ENCODE measurements around the gene EHD1. TPM values are rescaled to one million over a fixed set of nuclear protein-coding genes. Genes with fewer than 3 reads are reported as not detected.

Gene EHD1
- total RNA-seq, 1 donor from 2014 or later = 357 TPM

DNA sequence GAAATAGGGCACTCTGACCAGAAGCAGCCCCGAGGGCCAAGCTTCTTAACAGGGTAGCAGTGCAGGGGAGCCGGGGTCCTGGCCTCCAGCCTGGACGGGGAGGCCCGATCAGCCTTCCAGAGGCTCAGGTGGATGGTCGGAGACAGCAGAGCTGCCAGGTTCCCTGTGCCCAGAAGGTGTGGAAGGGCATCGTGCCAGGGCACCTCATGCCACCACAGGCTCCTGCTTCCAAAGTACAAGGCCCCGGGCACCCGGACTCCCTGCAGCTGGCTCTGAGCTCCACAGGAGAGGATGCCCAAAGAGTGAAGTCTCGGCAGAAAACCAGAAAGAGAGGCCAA, 14.3 kb downstream of the EHD1 start:
- Mint-ChIP-seq H3K4me1 (peaks cover 96% of the 10 kb centered on the region), H3K27ac (peak overlapping the region; percentile 92), H3K27me3 (no peaks in the 10 kb centered on the region), H3K9me3 (no peaks in the 10 kb centered on the region), H3K4me3 (peak overlapping the region; percentile 32), H3K36me3 (ENCODE audit: low read depth) (peaks cover 53% of the 10 kb centered on the region)
- ATAC-seq (ENCODE audit: low read depth) (no peak), DNase-seq (no peak)
- TF ChIP-seq, protein P1, sequence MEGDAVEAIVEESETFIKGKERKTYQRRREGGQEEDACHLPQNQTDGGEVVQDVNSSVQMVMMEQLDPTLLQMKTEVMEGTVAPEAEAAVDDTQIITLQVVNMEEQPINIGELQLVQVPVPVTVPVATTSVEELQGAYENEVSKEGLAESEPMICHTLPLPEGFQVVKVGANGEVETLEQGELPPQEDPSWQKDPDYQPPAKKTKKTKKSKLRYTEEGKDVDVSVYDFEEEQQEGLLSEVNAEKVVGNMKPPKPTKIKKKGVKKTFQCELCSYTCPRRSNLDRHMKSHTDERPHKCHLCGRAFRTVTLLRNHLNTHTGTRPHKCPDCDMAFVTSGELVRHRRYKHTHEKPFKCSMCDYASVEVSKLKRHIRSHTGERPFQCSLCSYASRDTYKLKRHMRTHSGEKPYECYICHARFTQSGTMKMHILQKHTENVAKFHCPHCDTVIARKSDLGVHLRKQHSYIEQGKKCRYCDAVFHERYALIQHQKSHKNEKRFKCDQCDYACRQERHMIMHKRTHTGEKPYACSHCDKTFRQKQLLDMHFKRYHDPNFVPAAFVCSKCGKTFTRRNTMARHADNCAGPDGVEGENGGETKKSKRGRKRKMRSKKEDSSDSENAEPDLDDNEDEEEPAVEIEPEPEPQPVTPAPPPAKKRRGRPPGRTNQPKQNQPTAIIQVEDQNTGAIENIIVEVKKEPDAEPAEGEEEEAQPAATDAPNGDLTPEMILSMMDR (IDR thresholded peaks at IDR 0.05) = no peak
- intact Hi-C loops (cut with micrococcal nuclease) = no loop called here
- ChIA-PET CTCF (interaction anchor here (1.8 to 13.8 kb wide), 3 partner anchors 13 to 23 kb away, joined by 9 to 213 read pairs (median 10); partner anchors contain the start of gene EHD1), POLR2A (interaction anchor here (1.6 to 27.6 kb wide), 4 partner anchors 11 to 253 kb away, joined by 5 to 1194 read pairs (median 334); partner anchors contain the start of genes EHD1, SF1 and ZNHIT2)

DNA sequence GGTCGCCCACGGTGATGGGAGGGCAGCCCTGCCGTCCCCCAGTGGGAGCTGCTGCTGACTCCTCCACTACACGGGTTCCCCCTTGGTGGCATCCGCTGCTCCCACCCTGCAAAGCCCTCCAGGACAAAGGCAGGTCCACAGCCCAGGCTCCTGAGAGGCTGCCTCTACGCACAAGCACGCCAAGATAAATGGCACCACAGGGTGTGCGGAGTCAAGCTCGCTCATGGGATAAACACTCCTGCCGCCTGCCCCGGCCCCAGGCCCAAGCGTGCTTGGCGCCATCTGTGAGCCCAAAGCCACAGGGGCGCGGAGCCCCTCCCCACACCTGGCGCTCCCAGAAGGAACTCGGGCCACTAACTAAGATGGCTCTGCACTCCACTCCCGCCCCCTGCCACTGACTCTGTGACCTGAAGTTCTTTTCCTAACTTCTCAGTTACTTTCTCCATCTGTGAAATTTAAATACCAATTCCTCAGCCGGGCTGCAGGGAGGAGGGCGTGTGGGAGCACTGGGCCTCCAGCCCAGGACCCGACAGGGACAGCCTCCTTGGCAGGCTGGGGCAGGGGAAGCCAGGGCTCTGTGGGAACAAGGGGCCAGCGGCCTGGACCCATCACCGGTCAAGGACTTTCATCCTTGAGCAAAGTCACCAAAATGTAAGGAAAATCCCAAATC, 14.9 kb downstream of the EHD1 start:
- H3K4me3 Mint-ChIP-seq = peak overlapping the region; percentile 32
- DNase-seq = no peak
- H3K27me3 Mint-ChIP-seq = no peaks in the 10 kb centered on the region
- ATAC-seq (ENCODE audit: low read depth) = no peak
- peaks cover 96% of the 10 kb centered on the region for H3K4me1 Mint-ChIP-seq
- ChIA-PET POLR2A (interaction anchor here (1.6 to 27.6 kb wide), 5 partner anchors 11 to 254 kb away, joined by 5 to 1194 read pairs (median 13); partner anchors contain the start of genes EHD1, SF1 and ZNHIT2), CTCF (interaction anchor here (13.8 kb wide), 1 partner anchor 12 kb away, joined by 213 read pairs; no protein-coding TSS in a partner anchor)
- intact Hi-C loops (cut with micrococcal nuclease) = no loop called here
- TF ChIP-seq, protein P1 (IDR thresholded peaks at IDR 0.05) = no peak
- H3K27ac Mint-ChIP-seq = peak overlapping the region; percentile 92
- no peaks in the 10 kb centered on the region for H3K9me3 Mint-ChIP-seq
- peaks cover 54% of the 10 kb centered on the region for H3K36me3 Mint-ChIP-seq (ENCODE audit: low read depth)

DNA sequence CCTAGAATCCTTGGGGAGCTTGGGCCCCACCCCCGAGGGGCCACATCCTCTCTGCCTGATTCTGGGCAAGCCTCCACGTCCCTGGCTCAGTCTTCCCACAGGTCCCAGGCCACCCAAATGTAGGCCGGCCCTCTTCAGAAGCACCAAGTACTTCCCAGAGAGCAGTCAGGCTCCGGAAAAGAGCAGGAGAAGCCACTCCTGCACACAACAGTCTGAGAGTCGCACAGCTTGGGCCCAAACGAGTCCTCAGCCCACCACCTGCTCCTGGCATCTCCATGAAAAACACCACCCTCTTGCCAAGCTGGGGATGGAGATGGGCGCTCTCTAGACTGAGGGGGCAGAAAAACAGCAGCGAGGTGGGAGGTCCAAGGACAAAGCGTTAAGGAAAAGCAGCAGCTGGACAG, 15.4 kb downstream of the EHD1 start:
- ChIA-PET POLR2A (interaction anchor here (1.6 to 27.6 kb wide), 3 partner anchors 10 to 118 kb away, joined by 6 to 1194 read pairs (median 655); partner anchors contain the start of gene EHD1), CTCF (interaction anchor here (1.1 to 13.8 kb wide), 2 partner anchors 10 to 12 kb away, joined by 3 to 213 read pairs; no protein-coding TSS in a partner anchor)
- no peak for ATAC-seq (ENCODE audit: low read depth)
- no peak for DNase-seq
- Mint-ChIP-seq H3K36me3 (ENCODE audit: low read depth) (peaks cover 51% of the 10 kb centered on the region), H3K9me3 (no peaks in the 10 kb centered on the region), H3K27ac (peak overlapping the region; percentile 90), H3K27me3 (no peaks in the 10 kb centered on the region), H3K4me1 (peaks cover 96% of the 10 kb centered on the region), H3K4me3 (peak overlapping the region; percentile 32)
- TF ChIP-seq, protein P1 (IDR thresholded peaks at IDR 0.05) = no peak
- intact Hi-C loops (cut with micrococcal nuclease) = no loop called here

DNA sequence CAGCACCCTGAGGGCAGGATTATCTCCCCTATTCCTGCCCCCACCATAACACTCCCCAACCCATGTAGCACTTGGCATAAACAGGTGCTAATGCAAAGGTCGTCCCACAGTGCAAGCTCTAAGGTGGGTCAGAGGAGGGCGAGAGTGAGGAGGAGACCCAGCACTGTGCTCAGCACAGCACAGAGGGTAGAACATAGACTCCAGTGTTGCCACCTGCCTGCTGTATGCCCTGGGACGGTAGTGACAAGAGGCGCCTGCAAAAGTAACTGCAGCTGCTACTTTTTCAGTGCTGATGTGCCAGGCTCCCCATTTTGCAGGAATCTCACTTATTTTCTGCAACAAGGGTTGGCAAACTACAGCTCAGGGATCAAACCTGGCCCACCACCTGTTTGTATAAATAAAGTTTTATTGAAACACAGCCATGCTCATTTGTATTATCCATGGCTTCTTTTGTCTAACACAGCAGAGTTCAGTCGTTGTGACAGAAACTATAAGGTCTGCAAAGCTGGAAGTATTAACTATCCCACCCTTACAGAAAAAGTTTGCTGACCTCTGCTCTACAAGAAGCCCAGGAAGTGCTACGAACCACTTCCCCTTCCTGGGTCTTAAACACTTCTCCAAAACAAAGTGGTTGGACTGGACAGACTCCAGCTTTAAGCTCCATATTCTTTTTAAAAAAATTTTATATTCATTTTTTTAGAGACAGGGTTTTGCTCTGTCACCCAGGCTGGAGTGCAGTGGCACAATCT, 17.0 kb downstream of the EHD1 start:
- Mint-ChIP-seq H3K36me3 (ENCODE audit: low read depth) (peaks cover 48% of the 10 kb centered on the region), H3K4me3 (peak overlapping the region; percentile 44), H3K9me3 (no peaks in the 10 kb centered on the region), H3K27me3 (no peaks in the 10 kb centered on the region), H3K4me1 (peaks cover 94% of the 10 kb centered on the region), H3K27ac (peak overlapping the region; percentile 90)
- DNase-seq (no peak), ATAC-seq (ENCODE audit: low read depth) (no peak)
- intact Hi-C loops (cut with micrococcal nuclease) = no loop called here
- ChIA-PET POLR2A (interaction anchor here (0.7 to 27.6 kb wide), 5 partner anchors 9 to 638 kb away, joined by 3 to 1194 read pairs (median 5); partner anchors contain the start of genes EHD1, MALAT1 and POLA2), CTCF (interaction anchor here (1.1 to 13.8 kb wide), 5 partner anchors 10 to 33 kb away, joined by 3 to 213 read pairs (median 6); no protein-coding TSS in a partner anchor)
- TF ChIP-seq, protein P1 (IDR thresholded peaks at IDR 0.05) = no peak
